ENCODE results near the gene NEAT1. TPM values are rescaled to one million over a fixed set of nuclear protein-coding genes. Genes with fewer than 3 reads are reported as not detected.

Gene NEAT1
- total and polyA plus RNA-seq, 12 donors, result 20.9 to 6,838 (median 335) TPM

- Histone ChIP-seq H3K9me3 (replicated peaks in 1 of 3) (no peaks in the 10 kb centered on the region), H3K4me3 (peak overlapping the region in 2 of 4 donors; percentile 3 to 82), H3K27me3 (no peaks in the 10 kb centered on the region), H3K4me1 (replicated peaks in 1 of 2) (peaks cover 49 to 58% of the 10 kb centered on the region in 2 donors), H3K27ac (peak overlapping the region; percentile 91 to 100 (median 100)), H3K36me3 (replicated peaks in 1 of 2) (peaks cover 0 to 7% of the 10 kb centered on the region in 2 donors)
- intact Hi-C loops (cut with DNase I), result no loop called here
- peak; percentile 92 to 98 (median 98) for DNase-seq
- WGBS, 4 donors, result 0 to 3% (median 2%) methylated on average over 10 to 15 of the region's 15 CpGs
- TF ChIP-seq CTCF (IDR thresholded peaks at IDR 0.05), result peak in 1 of 6 experiments; percentile 18
- TF ChIP-seq POLR2A (IDR thresholded peaks at IDR 0.05), result peak in 1 of 2 donors; percentile 84
Observed at GRCh38 chr11:65418681-65419459, 3.7 kb upstream of the NEAT1 start.

GRCh38 chr11:65419460-65419771 lies 3.2 kb upstream of the NEAT1 start:
- H3K9me3 ChIP-seq (replicated peaks in 1 of 3), result no peaks in the 10 kb centered on the region
- TF ChIP-seq POLR2A (IDR thresholded peaks at IDR 0.05), result no peak
- TF ChIP-seq CTCF (IDR thresholded peaks at IDR 0.05), result peak in 2 of 6 experiments; percentile 6 to 22
- WGBS, 4 donors, result 14 to 41% (median 17%) methylated on average over 3 to 7 of the region's 7 CpGs
- H3K4me3 ChIP-seq, result peak overlapping the region in 2 of 4 donors; percentile 3 to 82
- peak in 6 of 7 donors; percentile 41 to 75 (median 62) for DNase-seq
- peaks cover 49 to 58% of the 10 kb centered on the region in 2 donors for H3K4me1 ChIP-seq (replicated peaks in 1 of 2)
- H3K36me3 ChIP-seq (replicated peaks in 1 of 2), result peaks cover 0 to 13% of the 10 kb centered on the region in 2 donors
- no peaks in the 10 kb centered on the region for H3K27me3 ChIP-seq
- intact Hi-C loops (cut with DNase I), result no loop called here
- peak overlapping the region; percentile 91 to 100 (median 100) for H3K27ac ChIP-seq

- Histone ChIP-seq H3K9me3 (replicated peaks in 1 of 3) (no peaks in the 10 kb centered on the region), H3K4me3 (peak overlapping the region in 1 of 4 donors; percentile 82)
- TF ChIP-seq CTCF (IDR thresholded peaks at IDR 0.05), result no peak
- peak in 1 of 2 donors; percentile 65 for TF ChIP-seq POLR2A (IDR thresholded peaks at IDR 0.05)
Observed at GRCh38 chr11:65419772-65420481, 2.7 kb upstream of the NEAT1 start.

GRCh38 chr11:65420506-65420905 lies 2.1 kb upstream of the NEAT1 start:
- intact Hi-C loops (cut with DNase I), result loop anchor here in 1 of 2 donors (5.0 kb wide), 1 partner anchor 77 kb away; the partner anchor contains the start of gene MALAT1
- peak overlapping the region; percentile 91 to 100 (median 100) for H3K27ac ChIP-seq
- TF ChIP-seq POLR2A (IDR thresholded peaks at IDR 0.05) (no peak), CTCF (IDR thresholded peaks at IDR 0.05) (no peak)
- no peaks in the 10 kb centered on the region for H3K9me3 ChIP-seq (replicated peaks in 1 of 3)
- DNase-seq, result peak in 2 of 7 donors; percentile 41 to 56
- H3K27me3 ChIP-seq, result no peaks in the 10 kb centered on the region
- 57 to 70% (median 63%) methylated on average over 2 of the region's 2 CpGs for WGBS, 4 donors
- peaks cover 49 to 56% of the 10 kb centered on the region in 2 donors for H3K4me1 ChIP-seq (replicated peaks in 1 of 2)
- H3K4me3 ChIP-seq, result peak overlapping the region in 1 of 4 donors; percentile 82
- peaks cover 0 to 22% of the 10 kb centered on the region in 2 donors for H3K36me3 ChIP-seq (replicated peaks in 1 of 2)

More at GRCh38 chr11:65419772-65420481, 2.7 kb upstream of the NEAT1 start:
- no peaks in the 10 kb centered on the region for H3K27me3 ChIP-seq
- peaks cover 0 to 17% of the 10 kb centered on the region in 2 donors for H3K36me3 ChIP-seq (replicated peaks in 1 of 2)
- intact Hi-C loops (cut with DNase I), result loop anchor here in 1 of 2 donors (5.0 kb wide), 1 partner anchor 77 kb away; the partner anchor contains the start of gene MALAT1
- peaks cover 49 to 58% of the 10 kb centered on the region in 2 donors for H3K4me1 ChIP-seq (replicated peaks in 1 of 2)
- 0 to 2% (median 1%) methylated on average over 6 of the region's 6 CpGs for WGBS, 4 donors
- peak; percentile 83 to 98 (median 95) for DNase-seq
- H3K27ac ChIP-seq, result peak overlapping the region; percentile 91 to 100 (median 100)
